H1 (cell line): Measurements from ENCODE around the gene ZDHHC1. TPM values are rescaled to one million over a fixed set of nuclear protein-coding genes. Genes with fewer than 3 reads are reported as not detected.

Source experiments
- CTCF ChIA-PET: fragments of 300-600 bp; sonication (Branson Sonifier 250); formaldehyde crosslinking; loops from one replicate; lab custom pipeline; 2021; ENCODE audit not compliant: partially characterized antibody; lab: Charles Lee
- POLR2A ChIA-PET: fragments of 300-600 bp; sonication (Branson Sonifier 250); formaldehyde crosslinking; loops from one replicate; lab custom pipeline; 2021; ENCODE audit warnings: inconsistent platforms; ENCODE audit not compliant: partially characterized antibody; lab: Charles Lee
- DNase-seq, 2 experiments: peaks; one replicate each; pipeline versions ENCODE4 v3.0.0 to v3.0.0-alpha.2; 2010 to 2022; ENCODE audit warnings: low spot score in 2 of 2, low read depth in 1 of 2, mixed read lengths in 1 of 2
- FAIRE-seq: peaks from 2 replicates; lab custom pipeline; 2011; peaks lifted over from hg19 to GRCh38; lab: Jason Lieb, UNC
- H2AFZ ChIP-seq: 2 replicates; pipeline ENCODE4 v1.8.1; 2012; ENCODE audit warnings: low read length, inconsistent platforms
- H2AK5ac ChIP-seq: 2 replicates; pipeline ENCODE4 v1.6.1; 2013; ENCODE audit warnings: low read depth, low read length
- H2BK120ac ChIP-seq: replicated peaks from 2 replicates; pipeline ENCODE3; 2013; ENCODE audit warnings: low read depth, low read length, inconsistent platforms
- H2BK12ac ChIP-seq: 2 replicates; pipeline ENCODE4 v1.6.1; 2013; ENCODE audit warnings: low read depth, low read length
- H2BK15ac ChIP-seq: 2 replicates; pipeline ENCODE4 v1.6.1; 2013; ENCODE audit warnings: low read length
- H2BK20ac ChIP-seq: 2 replicates; pipeline ENCODE4 v1.6.1; 2013; ENCODE audit warnings: low read length
- H2BK5ac ChIP-seq: 2 replicates; pipeline ENCODE4 v1.6.1; 2013; ENCODE audit warnings: low read depth, low read length
- H3K14ac ChIP-seq: 2 replicates; pipeline ENCODE4 v1.6.1; 2013; ENCODE audit warnings: inconsistent platforms; ENCODE audit not compliant: insufficient read length
- H3K18ac ChIP-seq: 2 replicates; pipeline ENCODE4 v1.6.1; 2013; ENCODE audit warnings: low read length; ENCODE audit errors: extremely low read depth
- H3K23ac ChIP-seq: 2 replicates; pipeline ENCODE4 v1.6.1; 2013; ENCODE audit warnings: inconsistent platforms; ENCODE audit not compliant: insufficient read length
- H3K23me2 ChIP-seq: 2 replicates; pipeline ENCODE4 v1.6.1; 2013; ENCODE audit warnings: low read depth, low read length
- H3K27ac ChIP-seq: 2 replicates; pipeline ENCODE4 v1.6.1; 2011; ENCODE audit warnings: low read depth, low read length, inconsistent platforms
- H3K27me3 ChIP-seq, 4 experiments: replicated peaks in 1 of 4; 1 replicate in 1 of 4; 2 replicates in 3 of 4; pipeline versions ENCODE4 v1.6.1 to v1.8.1; 2011 to 2013; ENCODE audit warnings: low read length in 3 of 4, mild to moderate bottlenecking in 3 of 4, inconsistent platforms in 2 of 4, mixed read lengths in 2 of 4, moderate library complexity in 1 of 4; ENCODE audit not compliant: control insufficient read depth in 3 of 4, insufficient read depth in 3 of 4; ENCODE audit errors: extremely low read depth in 1 of 4
- H3K36me3 ChIP-seq, 4 experiments: 2 replicates each; pipeline versions ENCODE4 v1.6.1 to v1.8.1; 2011 to 2013; ENCODE audit warnings: mild to moderate bottlenecking in 4 of 4, low read length in 3 of 4, moderate library complexity in 2 of 4, control low read depth in 1 of 4, inconsistent platforms in 1 of 4; ENCODE audit not compliant: insufficient read depth in 4 of 4, control insufficient read depth in 2 of 4
- H3K4ac ChIP-seq: replicated peaks from 2 replicates; pipeline ENCODE3; 2013; ENCODE audit warnings: low read length, low read depth, mixed read lengths, inconsistent platforms; ENCODE audit not compliant: insufficient read length
- H3K4me1 ChIP-seq, 4 experiments: replicated peaks in 1 of 4; 1 replicate in 1 of 4; 2 replicates in 3 of 4; pipeline versions ENCODE4 v1.6.1 to v1.8.1; 2011 to 2013; ENCODE audit warnings: low read length in 3 of 4, inconsistent platforms in 2 of 4, mixed read lengths in 1 of 4; ENCODE audit not compliant: insufficient read depth in 4 of 4, control insufficient read depth in 3 of 4
- H3K4me2 ChIP-seq, 2 experiments: 2 replicates each; pipeline versions ENCODE4 v1.6.1 to v1.8.1; 2011 to 2013; ENCODE audit warnings: low read depth in 2 of 2, low read length in 2 of 2, control low read depth in 1 of 2, inconsistent platforms in 1 of 2, mild to moderate bottlenecking in 1 of 2; ENCODE audit not compliant: insufficient read depth in 1 of 2
- H3K4me3 ChIP-seq, 4 experiments: fragments of 200-600, 300-600 bp in 1 of 4; sonication (generic), shearing (Covaris generic), sonication (Bioruptor Twin) in 1 of 4; 2 replicates each; pipeline versions ENCODE4 v1.5.1 to v1.8.1; 2011 to 2016; ENCODE audit warnings: low read length in 4 of 4, low read depth in 3 of 4, control low read depth in 2 of 4, inconsistent platforms in 2 of 4, mild to moderate bottlenecking in 2 of 4, mixed read lengths in 1 of 4, moderate library complexity in 1 of 4; ENCODE audit not compliant: insufficient read depth in 2 of 4; ENCODE audit errors: extremely low read depth in 1 of 4
- H3K56ac ChIP-seq: replicated peaks from 2 replicates; pipeline ENCODE3; 2013; ENCODE audit warnings: low read depth, mild to moderate bottlenecking, mixed read lengths, low read length, inconsistent platforms; ENCODE audit not compliant: insufficient read length
- H3K79me1 ChIP-seq: 2 replicates; pipeline ENCODE4 v1.6.1; 2013; ENCODE audit warnings: low read depth, low read length, control low read depth
- H3K79me2 ChIP-seq, 2 experiments: 2 replicates each; pipeline versions ENCODE4 v1.6.1 to v1.8.1; 2012 to 2013; ENCODE audit warnings: low read length in 2 of 2, mild to moderate bottlenecking in 2 of 2, inconsistent platforms in 1 of 2; ENCODE audit not compliant: insufficient read depth in 2 of 2, control insufficient read depth in 1 of 2
- H3K9ac ChIP-seq, 4 experiments: replicated peaks in 1 of 4; 1 replicate in 1 of 4; 2 replicates in 3 of 4; pipeline versions ENCODE4 v1.6.1 to v1.8.1; 2011 to 2013; ENCODE audit warnings: low read depth in 3 of 4, low read length in 3 of 4, control low read depth in 2 of 4, mild to moderate bottlenecking in 2 of 4, moderate library complexity in 2 of 4, inconsistent platforms in 1 of 4; ENCODE audit errors: extremely low read depth in 1 of 4
- H3K9me3 ChIP-seq, 2 experiments: 2 replicates each; pipeline versions ENCODE4 v1.6.1 to v1.8.1; 2012 to 2013; ENCODE audit warnings: mild to moderate bottlenecking in 2 of 2, moderate library complexity in 2 of 2, control low read depth in 1 of 2, inconsistent platforms in 1 of 2, low read depth in 1 of 2, low read length in 1 of 2, mixed read lengths in 1 of 2; ENCODE audit not compliant: insufficient read depth in 2 of 2
- H4K20me1 ChIP-seq, 2 experiments: replicated peaks in 1 of 2; 2 replicates each; pipeline versions ENCODE3 to v1.8.1; 2011 to 2013; ENCODE audit warnings: inconsistent platforms in 2 of 2, low read length in 2 of 2, mild to moderate bottlenecking in 1 of 2; ENCODE audit not compliant: insufficient read depth in 2 of 2, control insufficient read depth in 1 of 2
- H4K5ac ChIP-seq: 2 replicates; pipeline ENCODE4 v1.6.1; 2013; ENCODE audit warnings: low read length, low read depth, mixed read lengths, inconsistent platforms; ENCODE audit not compliant: insufficient read length
- H4K8ac ChIP-seq: 2 replicates; pipeline ENCODE4 v1.8.0; 2013; ENCODE audit warnings: mild to moderate bottlenecking, moderate library complexity, low read length, inconsistent platforms; ENCODE audit not compliant: insufficient read depth; ENCODE audit errors: extremely low read depth
- H4K91ac ChIP-seq: replicated peaks from 2 replicates; pipeline ENCODE3; 2013; ENCODE audit warnings: low read length, mixed read lengths, inconsistent platforms; ENCODE audit not compliant: insufficient read length
- CTCF ChIP-seq, 3 experiments: IDR thresholded peaks; 1 replicate in 2 of 3; 2 replicates in 1 of 3; pipeline versions ENCODE4 v1.5.1 to v1.6.1; 2011; ENCODE audit warnings: low read length in 3 of 3, mild to moderate bottlenecking in 3 of 3, inconsistent platforms in 2 of 3, low read depth in 1 of 3, moderate library complexity in 1 of 3; ENCODE audit not compliant: insufficient read depth in 1 of 3; ENCODE audit errors: control extremely low read depth in 1 of 3
- EGR1 ChIP-seq: IDR thresholded peaks from 2 replicates; pipeline ENCODE4 v1.6.1; 2011; ENCODE audit warnings: low read depth, low read length, borderline replicate concordance
- KDM4A ChIP-seq: IDR thresholded peaks from one replicate; pipeline ENCODE4 v1.7.1; 2012; ENCODE audit warnings: low read depth, mild to moderate bottlenecking, moderate library complexity, low read length, inconsistent platforms; ENCODE audit not compliant: severe bottlenecking
- POLR2A ChIP-seq, 2 experiments: IDR thresholded peaks; 1 replicate in 1 of 2; 2 replicates in 1 of 2; pipeline ENCODE4 v1.6.1; 2011; ENCODE audit warnings: low read depth in 2 of 2, low read length in 2 of 2, mild to moderate bottlenecking in 2 of 2; ENCODE audit errors: control extremely low read depth in 1 of 2
- SP1 ChIP-seq: IDR thresholded peaks from 2 replicates; pipeline ENCODE4 v1.6.1; 2011; ENCODE audit warnings: low read depth, low read length
- SP2 ChIP-seq: IDR thresholded peaks from 2 replicates; pipeline ENCODE4 v1.6.1; 2012; ENCODE audit warnings: mild to moderate bottlenecking, low read length, inconsistent platforms
- TBP ChIP-seq: IDR thresholded peaks from 2 replicates; pipeline ENCODE4 v1.6.1; 2011; ENCODE audit warnings: low read depth, low read length, improper control_type of control experiment
- ZNF274 ChIP-seq: IDR thresholded peaks from 2 replicates; pipeline ENCODE4 v1.7.0; 2012; ENCODE audit warnings: low read length, borderline replicate concordance; ENCODE audit errors: extremely low read depth
- WGBS, 2 experiments: shearing (Covaris generic) in 1 of 2; methylation state at CpG; one replicate each; pipeline versions ENCODE4 v1.1.6 to v1.1.7; 2013 to 2015; ENCODE audit warnings: low lambda C conversion rate in 2 of 2, mixed read lengths in 2 of 2, inconsistent platforms in 1 of 2, low coverage in 1 of 2, missing lambda C conversion rate in 1 of 2; ENCODE audit not compliant: insufficient replicate concordance in 2 of 2, insufficient coverage in 1 of 2, insufficient read length in 1 of 2; ENCODE audit errors: extremely low coverage in 1 of 2, missing lambda C conversion rate in 1 of 2; 5-methylcytosine and 5-hydroxymethylcytosine counted together
- polyA plus RNA-seq, 7 experiments: library from polyadenylated mRNA; depleted of rRNA in 3 of 7; stranded (reverse) in 5 of 7; unstranded in 2 of 7; fragments of >200 nt in 5 of 7; fragments of 200-250 nt in 2 of 7; gene quantifications; 1 replicate in 5 of 7; 2 replicates in 1 of 7; 4 replicates in 1 of 7; pipeline versions ENCODE4 v1.2.1 to v1.2.3, GENCODE V29; 2011 to 2013; ENCODE audit warnings: missing spikeins in 2 of 7, mixed read lengths in 2 of 7
- total RNA-seq: library from RNA; stranded (reverse); fragmentation: NEBNext Ultra II Directional; extraction: Animal tissue kit (Norgen Biotek cat#: 25700); gene quantifications from 2 replicates; pipeline ENCODE4 v1.2.1, GENCODE V29; 2021

Gene ZDHHC1
- total and polyA plus RNA-seq, 2 of the 8 experiments (the other 6 are each of a cell fraction or from before 2014, with no cell fraction given): 3.1 to 4.9 TPM

- Histone ChIP-seq H3K4me1 (peaks cover 0 to 37% (median 30%) of the 10 kb centered on the region in 4 experiments; a peak in 6 of 7 replicates), H3K79me1 (peaks cover 10% of the 10 kb centered on the region; the same call in 1 of the 2 replicates), H2AFZ (no peak within 1 kb of the TSS), H3K36me3 (peaks cover 0 to 4% (median 1%) of the 10 kb centered on the region in 4 experiments; a peak in 2 of 8 replicates), H4K5ac (peak within 1 kb of the TSS; percentile 57), H3K4me2 (peak within 1 kb of the TSS; percentile 87 to 93), H2BK120ac (no peak within 1 kb of the TSS), H3K27ac (peak within 1 kb of the TSS; percentile 39; the same call in 1 of the 2 replicates), H2BK15ac (peak within 1 kb of the TSS; percentile 81; the same call in 1 of the 2 replicates), H3K9ac (peak within 1 kb of the TSS; percentile 37 to 76 (median 71)), H4K20me1 (peaks cover 0 to 6% of the 10 kb centered on the region in 2 experiments), H3K9me3 (no peaks in the 10 kb centered on the region), H3K27me3 (peaks cover 0 to 19% (median 15%) of the 10 kb centered on the region in 4 experiments; a peak in 6 of 7 replicates), H2BK5ac (peak within 1 kb of the TSS; percentile 85; the same call in 1 of the 2 replicates), H2AK5ac (no peak within 1 kb of the TSS; the same call in none of the 2 replicates), H3K4me3 (peak within 1 kb of the TSS; percentile 71 to 86 (median 82)), H2BK20ac (no peak within 1 kb of the TSS), H3K18ac (peak within 1 kb of the TSS; percentile 99), H3K79me2 (no peaks in the 10 kb centered on the region; a peak in 1 of 4 replicates), H3K4ac (peak within 1 kb of the TSS; percentile 91), H3K23me2 (peaks cover 17% of the 10 kb centered on the region; the same call in 1 of the 2 replicates), H4K91ac (peak within 1 kb of the TSS; percentile 89), H3K23ac (no peak within 1 kb of the TSS), H3K56ac (peak within 1 kb of the TSS; percentile 3), H4K8ac (peak within 1 kb of the TSS; percentile 88), H2BK12ac (peak within 1 kb of the TSS; percentile 55; the same call in 1 of the 2 replicates), H3K14ac (no peak within 1 kb of the TSS)
- 3% methylated on average over 45 of the region's 87 CpGs; no CpG with 5 or more reads in 1 of the 2 experiments for WGBS, 2 experiments
- ChIA-PET POLR2A (interaction anchor here (0.6 to 7.3 kb wide), 10 partner anchors 10 to 106 kb away, joined by 3 to 67 read pairs (median 4); partner anchors contain the start of gene TPPP3), CTCF (interaction anchor here (0.8 to 28.4 kb wide), 7 partner anchors 9 to 104 kb away, joined by 3 to 683 read pairs (median 6); no protein-coding TSS in a partner anchor)
- FAIRE-seq (no peak), DNase-seq (peak in 1 of 2 experiments; percentile 78)
- TF ChIP-seq TBP (no peak; the same call in 1 of the 2 replicates), SP1 (no peak), SP2 (no peak), ZNF274 (no peak), POLR2A (IDR thresholded peaks at IDR 0.05; ENCODE audit: control extremely low read depth in 1 of 2, low read depth in 2 of 2, low read length in 2 of 2) (peak in 1 of 2 experiments; percentile 58; a peak in 2 of 3 replicates), KDM4A (peak; percentile 93), EGR1 (no peak), CTCF (IDR thresholded peaks at IDR 0.05; ENCODE audit: control extremely low read depth in 1 of 3, insufficient read depth in 1 of 3, low read depth in 1 of 3, low read length in 3 of 3) (peak in 1 of 3 experiments; percentile 1; a peak in 1 of 4 replicates)
Observed at GRCh38 chr16:67430977-67431774, 14.9 kb upstream of the ZDHHC1 start, which contains the start of gene HSD11B2. Gene HSD11B2 (plus strand): TSS chr16:67431121. CDS start chr16:67431249, 128 bp downstream.
